CD4-positive, alpha-beta T cell treated with Interleukin-17A for 1 hour (primary cell): ENCODE results near the gene GNA12.
A peak's percentile ranks its signal among the peaks of the same experiment; 100 is the strongest.
"Not testable (repeated sequence)": the region's sequence is repeated elsewhere in the genome, so short reads cannot be mapped to it uniquely, and the experiment has no call there.

Experiments used
- DNase-seq: peaks from one replicate; pipeline ENCODE4 v3.0.0-alpha.2; 2020

Gene GNA12

DNA sequence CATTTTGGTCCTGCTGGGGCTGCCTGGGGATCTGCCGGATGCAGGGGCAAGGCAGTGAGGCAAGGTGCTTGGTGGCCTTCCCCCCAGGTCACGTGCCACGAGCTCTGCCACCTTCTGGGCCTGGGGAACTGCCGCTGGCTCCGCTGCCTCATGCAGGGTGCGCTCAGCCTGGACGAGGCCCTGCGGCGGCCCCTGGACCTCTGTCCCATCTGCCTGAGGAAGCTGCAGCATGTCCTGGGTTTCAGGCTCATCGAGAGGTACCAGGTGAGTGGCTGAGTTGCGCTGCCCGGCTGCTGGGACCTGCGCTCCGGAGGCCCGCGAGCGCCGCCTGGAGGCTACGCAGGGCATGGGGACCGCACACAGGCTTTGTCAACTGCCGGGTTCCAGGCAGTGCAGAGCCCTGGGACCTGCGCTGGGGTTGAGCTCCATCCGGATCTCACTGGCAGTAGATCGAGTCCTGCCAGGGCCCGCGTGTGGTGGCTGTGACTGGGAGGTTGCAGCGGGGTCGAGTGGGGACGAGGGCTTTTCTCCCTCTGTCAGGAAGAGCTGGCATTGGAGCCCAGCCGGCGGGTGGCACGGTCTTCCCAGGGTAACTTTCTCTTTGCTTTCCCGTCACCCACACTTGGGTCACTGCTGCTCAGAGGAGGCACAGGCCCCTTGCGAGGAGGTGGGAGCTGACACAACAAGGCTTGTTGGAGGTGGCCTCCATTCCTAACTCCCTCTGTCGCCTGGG lies 134.4 kb downstream of the GNA12 start:
- peak; percentile 79 for DNase-seq

DNA sequence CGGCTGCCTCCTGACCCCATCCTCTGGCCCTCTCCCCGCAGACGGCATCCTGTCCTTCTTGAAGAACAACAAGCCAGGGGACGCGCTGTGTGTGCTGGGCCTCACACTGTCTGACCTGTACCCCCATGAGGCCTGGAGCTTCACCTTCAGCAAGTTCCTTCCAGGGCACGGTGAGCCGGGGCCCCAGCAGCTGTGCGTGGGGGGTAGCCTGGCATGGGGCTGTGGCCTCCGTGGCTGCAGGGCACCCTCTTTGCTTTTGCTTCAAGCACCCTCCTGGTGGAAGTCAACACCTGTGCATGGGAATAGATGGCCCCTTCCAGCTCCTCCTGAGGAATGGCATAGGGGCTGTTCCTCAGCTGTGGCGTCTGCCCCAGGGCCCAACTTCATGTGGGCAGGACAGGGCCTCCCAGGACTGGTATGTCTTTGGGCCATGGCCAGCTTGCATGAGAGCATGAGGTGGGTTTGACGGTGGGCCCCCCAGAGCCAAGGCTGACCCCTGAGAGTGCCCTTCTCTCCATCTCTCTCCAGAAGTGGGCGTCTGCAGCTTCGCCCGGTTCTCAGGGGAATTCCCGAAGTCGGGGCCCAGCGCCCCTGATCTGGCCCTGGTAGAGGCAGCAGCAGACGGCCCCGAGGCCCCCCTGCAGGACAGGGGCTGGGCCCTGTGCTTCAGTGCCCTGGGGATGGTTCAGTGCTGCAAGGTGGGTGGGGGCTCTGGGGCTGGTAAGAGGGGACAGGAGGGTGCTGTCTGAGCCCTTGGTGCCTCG lies 135.4 kb downstream of the GNA12 start:
- DNase-seq: no peak

DNA sequence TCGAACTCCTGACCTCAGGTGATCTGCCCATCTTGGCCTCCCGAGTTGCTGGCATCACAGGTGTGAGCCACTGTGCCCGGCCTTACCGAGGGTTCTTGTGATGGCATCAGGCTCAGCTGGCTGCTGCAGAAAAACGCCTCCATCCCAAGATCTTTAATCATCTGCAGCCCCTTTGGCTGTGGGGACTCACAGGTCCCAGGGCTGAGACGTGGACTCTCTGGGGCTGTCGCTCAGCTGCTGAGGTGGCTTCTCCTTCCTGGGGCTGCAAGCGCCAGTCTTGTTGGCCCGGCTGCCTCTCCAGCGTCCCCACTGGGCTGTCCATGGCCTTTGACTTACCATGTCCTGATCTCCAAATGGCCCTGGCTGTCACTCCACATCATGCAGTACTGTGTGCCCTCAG lies 136.1 kb downstream of the GNA12 start:
- no peak for DNase-seq

DNA sequence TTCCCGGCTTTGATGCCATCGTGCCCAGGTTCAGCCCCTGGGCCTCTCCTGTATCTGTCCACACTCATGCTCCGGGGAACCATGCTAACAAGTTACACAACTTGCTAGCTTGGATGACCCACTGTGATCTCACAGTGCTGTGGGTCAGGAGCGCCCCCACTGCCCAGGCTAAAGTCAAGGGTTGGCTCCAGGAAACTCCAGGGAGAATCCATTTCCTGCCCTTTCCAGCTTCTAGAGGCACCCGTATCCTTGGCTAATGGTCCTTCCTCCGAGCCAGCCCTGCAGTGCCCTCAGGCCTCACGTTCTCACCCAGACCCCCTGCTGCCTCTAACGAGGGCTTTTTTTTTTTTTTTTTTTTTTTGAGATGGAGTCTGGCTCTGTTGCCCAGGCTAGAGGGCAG lies 136.6 kb downstream of the GNA12 start:
- no peak for DNase-seq

DNA sequence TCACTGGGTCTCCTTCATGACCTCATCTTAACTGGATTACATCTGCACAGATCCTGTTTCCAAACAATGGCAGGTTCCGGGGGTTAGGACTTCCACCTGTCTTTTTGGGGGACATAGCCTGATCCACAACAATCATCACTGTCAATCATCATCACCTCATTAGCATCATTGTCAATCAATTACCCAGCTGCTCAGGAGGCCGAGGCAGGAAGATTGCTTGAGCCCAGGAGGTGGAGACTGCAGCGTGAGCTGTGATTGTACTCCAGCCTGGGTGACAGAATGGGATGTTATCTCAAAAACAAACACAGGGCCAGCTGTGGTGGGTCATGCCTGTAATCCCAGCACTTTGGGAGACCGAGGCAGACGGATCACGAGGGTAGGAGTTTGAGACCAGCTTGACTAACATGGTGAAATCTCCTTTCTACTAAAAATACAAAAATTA lies 137.4 kb downstream of the GNA12 start:
- DNase-seq: no peak

DNA sequence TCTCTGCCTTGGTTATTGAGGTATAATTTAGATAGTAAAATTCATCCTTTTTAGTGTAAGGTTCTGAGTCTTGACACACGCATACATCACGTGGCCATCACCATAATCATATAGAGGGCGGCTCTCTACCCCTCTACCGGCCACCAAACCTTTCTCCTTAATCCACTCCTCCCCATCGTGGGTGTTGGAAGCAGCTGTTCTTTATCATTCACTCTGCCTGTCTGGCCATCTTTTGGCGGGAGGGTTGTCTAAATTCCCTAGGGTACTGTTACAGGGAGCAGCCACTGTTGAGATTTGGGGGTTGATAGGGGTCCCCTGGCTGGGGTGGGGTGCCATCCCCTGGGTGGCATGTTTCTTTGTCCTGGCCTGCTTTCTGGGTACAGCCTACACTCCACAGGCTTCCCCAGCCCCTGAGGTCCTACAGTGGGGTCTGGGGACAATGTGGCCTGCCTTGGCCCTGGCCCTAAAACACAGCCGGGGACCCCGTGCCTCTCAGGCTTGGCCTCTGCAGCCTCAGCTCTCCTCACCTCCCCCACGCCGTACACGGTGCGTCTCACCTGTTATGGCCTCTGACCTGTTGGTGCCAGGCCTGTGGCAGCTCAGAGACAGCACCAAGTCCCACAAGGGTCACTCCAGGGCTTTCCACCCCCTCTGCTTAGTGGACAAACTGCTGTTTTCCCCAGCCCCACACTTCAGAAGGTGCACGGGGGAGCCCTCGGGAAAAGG lies 138.6 kb downstream of the GNA12 start:
- DNase-seq: no peak

DNA sequence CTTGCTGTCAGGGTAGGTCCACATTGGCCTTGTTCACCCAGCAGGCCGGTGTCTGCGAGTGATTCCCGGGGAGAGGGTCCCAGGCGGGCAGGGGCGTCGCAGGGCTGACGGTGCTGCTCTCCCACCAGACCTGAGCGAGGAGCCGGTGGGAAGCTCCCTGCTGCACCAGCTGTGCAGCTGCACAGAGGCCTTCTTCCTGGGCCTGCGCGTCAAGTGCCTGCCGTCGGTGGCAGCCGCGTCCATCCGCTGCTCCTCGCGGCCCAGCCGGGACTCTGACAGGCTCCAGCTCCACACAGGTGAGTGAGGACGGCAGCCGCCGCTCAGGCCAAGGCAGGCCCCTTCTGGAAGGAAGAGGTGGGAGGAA lies 141.5 kb downstream of the GNA12 start:
- no peak for DNase-seq

DNA sequence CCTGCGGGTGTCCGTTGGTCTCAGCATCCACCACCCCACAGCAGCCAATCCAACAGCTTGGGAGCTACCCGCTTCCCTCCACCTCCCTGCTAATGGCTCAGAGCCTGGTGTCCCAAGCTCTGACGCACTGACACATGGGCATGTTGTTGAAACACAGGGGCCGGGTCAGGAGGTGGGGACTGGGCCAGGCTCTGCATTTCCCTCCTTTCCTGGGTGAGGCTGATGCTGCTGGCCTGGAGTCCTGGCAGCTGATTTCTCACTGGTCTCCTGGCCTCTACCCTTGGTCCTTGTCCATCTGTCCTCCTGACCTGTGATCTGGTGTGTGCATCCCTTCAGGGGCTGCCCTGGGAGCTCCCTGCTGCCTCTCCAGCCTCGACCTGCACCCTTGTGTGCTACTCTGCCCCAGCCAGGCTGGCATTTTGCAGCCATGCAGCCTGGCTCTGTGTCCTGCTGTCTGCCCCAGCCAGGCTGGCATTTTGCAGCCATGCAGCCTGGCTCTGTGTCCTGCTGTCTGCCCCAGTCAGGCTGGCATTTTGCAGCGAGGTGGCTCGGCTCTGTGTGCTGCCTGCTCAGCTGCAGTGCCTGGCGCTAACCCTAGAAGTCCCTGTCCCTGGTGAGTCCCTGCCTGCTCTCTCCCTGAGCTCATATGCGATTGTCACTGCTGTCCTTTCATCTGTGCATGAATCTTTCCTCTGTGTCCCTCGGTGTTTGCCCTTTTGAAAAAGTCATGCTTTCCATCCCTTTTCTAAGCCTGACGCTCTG lies 142.1 kb downstream of the GNA12 start:
- no peak for DNase-seq

DNA sequence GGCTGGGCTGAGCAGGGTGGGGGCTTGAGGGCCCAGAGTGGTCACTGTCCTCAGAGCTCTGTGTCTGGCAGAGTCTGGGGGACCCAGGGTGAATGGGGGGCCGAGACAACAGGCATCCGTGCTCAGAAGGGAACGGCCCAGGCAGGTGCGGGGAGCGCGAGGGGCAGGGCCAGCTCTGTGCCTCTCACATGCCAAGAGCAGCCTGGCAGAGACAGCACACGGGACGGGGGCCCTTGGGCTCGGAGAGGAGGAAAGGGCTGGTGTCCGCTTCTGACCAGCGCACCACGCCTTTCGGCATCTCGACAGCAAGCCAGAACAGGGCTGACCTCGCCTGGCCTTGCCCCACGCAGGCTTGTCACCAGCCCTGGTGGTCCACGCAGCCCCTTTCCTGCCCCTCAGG lies 142.7 kb downstream of the GNA12 start:
- DNase-seq: no peak

DNA sequence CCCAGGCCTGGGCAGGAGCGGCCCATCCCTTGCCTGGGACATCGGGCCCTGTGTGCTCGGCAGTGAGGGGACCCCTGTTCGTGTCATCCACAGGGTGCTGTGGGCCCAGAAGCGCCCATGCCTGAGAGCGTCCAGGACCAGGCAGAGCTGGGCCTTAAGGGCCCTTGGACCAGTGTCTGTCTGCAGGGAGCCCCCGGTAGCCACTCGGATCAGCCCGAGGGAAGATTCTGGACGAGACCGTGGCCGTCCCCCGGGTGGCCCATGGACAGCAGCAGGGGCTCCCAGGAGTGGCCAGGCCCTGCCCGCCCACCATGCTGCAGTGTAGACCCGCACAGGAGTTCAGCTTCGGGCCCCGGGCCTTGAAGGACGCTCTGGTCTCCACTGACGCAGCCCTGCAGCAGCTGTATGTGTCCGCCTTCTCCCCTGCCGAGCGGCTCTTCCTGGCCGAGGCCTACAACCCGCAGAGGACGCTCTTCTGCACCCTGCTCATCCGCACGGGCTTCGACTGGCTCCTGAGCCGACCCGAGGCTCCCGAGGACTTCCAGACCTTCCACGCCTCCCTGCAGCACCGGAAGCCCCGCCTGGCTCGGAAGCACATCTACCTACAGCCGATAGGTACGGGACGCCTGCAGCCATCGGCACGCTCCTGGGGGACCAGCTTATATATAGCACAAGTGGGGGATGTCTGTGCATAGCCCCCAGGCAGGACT lies 143.8 kb downstream of the GNA12 start:
- no peak for DNase-seq

DNA sequence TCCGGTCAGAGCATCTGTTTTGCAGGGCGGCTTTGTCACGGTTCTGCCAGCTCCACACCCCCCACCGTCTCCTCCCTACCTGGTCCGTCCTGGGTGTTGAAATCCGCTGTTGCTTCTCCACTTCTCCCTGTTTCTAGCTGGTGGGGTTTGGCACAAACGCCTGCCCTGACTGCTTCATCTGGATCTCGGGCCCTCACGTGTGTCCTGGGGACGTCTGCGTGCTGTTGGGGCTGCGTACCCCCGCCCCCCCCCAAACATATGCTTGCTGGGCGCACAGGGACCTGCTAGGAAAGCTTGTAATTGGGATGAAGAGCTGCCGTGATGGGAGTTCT lies 144.9 kb downstream of the GNA12 start:
- no peak for DNase-seq

DNA sequence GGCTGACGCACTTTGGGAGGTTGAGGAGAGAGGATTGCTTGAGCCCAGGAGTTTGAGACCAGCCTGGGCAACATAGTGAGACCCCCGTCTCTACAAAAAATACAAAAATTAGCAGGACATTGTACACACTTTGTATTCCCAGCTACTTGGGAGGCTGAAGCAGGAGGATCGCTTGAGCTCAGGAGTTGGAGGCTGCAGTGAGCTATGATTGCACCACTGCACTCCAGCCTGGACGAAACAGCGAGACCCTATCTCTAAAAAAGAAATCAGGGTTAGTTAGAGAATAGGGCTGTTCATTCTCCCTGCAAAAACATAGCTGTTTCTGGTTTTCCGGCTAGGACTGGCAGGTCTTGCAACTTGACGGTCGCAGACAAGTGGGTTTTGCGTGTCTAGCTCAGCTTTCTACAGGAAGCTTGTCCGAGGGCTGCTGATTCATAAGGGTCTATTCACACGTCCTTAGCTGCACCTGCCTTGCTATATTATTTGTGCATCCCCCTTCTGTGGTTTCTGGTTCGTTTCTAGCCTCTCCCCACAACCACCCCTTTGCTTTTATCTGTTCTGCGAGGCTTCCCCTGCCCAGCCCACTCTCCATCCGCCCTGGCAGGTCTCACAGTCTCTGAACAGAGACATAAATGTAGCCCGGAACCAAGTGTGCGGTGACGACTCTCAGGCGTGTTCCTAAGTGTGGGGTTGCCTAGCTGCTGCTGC lies 145.4 kb downstream of the GNA12 start:
- DNase-seq: peak; percentile 69

DNA sequence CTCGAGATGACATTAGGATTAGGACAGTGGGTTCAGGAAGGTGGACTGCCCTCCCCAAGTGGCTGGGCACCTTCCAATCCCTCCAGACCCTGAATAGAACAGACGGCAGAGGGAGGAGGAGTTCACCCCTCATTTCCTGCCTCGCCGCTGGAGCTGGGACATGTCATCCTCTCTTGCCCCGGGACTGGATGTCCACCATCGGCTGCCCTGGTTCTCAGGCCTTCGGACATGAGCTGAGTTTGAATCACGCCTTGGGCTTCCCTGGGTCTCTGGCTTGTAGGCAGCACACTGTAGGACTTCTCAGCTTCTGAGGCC lies 150.0 kb downstream of the GNA12 start:
- DNase-seq: not testable (repeated sequence)

DNA sequence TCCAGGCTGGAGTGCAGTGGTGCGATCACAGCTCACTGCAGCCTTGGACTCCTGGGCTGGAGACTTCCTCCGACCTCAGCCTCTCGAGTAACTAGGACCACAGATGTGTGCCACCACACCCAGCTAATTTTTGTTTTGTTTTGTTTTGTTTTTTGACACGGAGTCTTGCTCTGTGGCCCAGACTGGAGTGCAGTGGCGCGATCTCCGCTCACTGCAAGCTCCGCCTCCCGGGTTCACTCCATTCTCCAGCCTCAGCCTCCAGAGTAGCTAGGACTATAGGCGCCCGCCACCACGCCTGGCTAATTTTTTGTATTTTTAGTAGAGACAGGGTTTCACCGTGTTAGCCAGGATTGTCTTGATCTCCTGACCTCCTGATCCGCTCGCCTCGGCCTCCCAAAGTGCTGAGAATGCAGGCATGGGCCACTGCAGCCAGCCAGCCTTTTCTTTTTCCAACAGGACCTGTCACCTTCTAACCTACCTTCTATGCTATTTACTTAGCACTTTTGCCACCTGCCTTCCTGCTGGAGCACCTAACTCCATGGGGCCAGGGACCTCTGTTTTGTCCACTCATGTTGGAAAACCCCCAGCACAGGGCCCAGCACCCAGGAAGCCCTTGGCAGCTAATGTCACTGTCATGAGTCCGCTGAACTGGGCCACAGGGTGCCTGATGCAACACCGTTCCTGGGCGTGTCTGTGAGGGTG lies 150.5 kb downstream of the GNA12 start:
- DNase-seq: not testable (repeated sequence)

DNA sequence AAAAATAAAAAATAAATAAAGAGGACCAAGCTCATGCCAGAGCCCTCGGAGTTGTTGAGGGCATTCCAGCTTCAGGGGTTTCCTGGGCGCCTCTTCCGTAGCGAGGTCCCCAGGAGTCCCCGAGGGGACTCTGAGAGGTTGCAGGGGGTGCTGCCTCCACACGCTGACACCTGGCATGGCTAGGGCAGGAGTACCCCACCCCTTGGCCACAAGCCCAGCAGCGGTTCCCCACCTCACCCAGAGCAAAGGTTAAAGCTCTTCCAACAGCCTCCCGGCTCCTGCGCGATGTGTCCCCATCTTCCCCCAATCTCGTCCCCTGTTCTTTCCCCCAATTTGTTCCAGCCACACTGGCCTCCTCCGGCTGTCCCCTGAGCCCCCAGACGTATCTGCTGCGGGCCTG lies 151.6 kb downstream of the GNA12 start:
- DNase-seq: no peak

DNA sequence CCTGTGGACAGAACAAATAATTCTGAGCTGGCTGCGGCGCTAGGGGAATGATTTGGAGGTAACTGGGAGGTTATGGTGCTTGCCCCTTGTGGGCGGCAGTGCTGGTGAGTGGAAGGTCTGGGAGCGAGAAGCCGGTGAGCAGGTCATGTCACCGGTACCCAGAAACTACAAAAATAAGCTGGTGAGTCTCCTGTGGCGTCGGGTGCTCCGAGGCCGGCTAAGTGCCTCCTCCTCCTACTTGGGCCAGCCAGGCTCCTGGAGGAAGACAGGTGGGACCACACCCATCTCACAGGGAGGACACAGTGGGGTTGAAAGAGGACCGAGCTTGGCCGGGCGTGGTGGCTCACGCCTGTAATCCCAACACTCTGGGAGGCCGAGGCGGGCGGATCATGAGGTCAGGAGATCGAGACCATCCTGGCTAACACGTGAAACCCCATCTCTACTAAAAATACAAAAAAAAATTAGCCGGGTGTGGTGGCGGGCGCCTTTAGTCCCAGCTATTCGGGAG lies 152.1 kb downstream of the GNA12 start:
- DNase-seq: not testable (repeated sequence)

DNA sequence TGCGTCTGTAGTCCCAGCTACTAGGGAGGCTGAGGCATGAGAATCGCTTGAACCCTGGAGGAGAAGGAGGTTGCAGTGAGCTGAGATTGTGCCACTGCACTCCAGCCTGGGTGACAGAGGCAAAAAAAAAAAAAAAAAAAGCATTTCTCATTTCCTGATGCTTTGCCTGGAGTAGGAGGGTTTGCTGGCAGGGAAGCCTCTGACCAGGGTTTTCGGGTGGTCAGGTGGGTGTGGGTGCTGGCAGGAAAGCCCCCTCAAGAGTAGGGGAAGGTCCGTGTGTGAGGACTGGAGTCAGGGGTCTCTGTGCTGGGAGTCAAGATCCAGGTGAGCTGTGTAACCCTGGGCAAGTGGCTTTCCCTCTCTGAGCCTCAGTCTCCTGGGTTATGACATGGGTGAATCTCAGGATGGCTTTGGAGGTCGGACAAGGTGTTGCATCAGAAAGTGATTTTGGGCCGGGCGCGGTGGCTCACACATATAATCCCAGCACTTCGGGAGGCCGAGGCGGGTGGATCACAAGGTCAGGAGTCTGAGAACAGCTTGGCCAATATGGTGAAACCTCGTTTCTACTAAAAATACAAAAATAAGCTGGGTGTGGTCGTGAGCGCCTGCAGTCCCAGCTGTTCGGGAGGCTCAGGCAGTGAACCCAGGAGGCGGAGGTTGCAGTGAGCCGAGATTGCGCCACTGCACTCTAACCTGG lies 152.9 kb downstream of the GNA12 start:
- DNase-seq: no peak

DNA sequence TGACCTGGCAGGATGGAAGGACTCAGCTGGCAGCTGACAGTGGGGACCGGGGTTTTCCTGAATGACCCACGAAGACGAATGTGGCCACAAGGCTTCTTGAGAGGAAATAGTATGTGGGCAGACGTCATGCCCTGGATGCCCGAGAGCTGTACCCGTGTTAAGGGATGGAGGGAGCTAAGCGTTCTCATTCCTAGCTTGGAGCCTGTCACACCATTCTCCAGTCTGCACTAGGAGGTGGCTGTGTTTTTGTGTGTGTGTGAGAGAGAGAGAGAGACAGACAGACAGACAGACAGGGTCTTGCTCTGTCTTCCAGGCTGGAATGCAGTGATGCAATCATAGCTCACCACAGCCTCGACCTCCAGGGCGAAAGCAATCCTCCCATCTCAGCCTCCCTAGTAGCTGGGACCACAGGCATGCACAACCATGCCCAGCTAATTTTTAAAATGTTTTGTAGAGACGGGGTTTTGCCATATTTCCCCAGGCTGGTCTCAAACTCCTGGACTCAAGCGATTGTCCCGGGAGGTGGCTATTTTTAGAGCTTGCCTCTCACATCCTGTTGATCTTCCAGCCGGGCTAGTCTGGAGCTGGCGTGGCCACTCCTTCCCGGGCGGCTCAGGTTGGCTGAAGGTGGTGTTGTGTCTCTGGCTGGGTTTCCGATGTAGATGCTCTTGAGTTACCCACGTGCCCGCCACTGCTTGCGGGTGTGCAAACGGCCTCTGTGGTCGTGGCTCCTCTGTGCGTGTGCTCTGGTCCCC lies 154.0 kb downstream of the GNA12 start:
- DNase-seq: no peak

DNA sequence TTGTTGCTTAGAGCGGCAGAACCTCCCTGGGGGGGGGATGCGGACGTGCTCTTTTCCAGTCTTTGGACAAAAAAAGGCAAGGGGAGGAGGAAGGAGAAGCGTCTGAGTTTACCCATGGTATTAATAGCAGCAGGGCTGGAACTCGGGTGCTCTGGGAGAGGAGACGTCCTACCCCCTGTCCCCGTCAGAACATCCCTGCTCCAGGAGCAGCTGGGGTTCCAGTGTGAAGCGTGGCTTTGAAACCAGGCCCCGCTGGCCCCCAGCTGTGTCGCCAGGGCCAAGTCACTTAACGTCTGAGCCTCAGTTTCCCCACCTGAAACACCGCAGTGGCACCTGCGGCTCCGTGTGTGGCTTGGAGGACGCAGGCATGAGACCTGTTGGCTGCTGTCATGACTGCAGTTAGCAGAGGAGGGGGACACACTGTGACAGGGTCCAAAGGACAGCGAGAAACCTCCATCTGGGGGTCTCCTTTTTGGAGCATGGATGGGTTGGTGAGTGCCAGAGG lies 154.7 kb downstream of the GNA12 start:
- no peak for DNase-seq
